Stimulated activated CD4-positive, alpha-beta T cell treated with anti-CD3 and anti-CD28 coated beads, Interleukin-1b, Interleukin-23, amount 100 ng/mL, for 24 hours (primary cell): ENCODE measurements around the gene CDH23.
"Not testable (repeated sequence)": the region's sequence is repeated elsewhere in the genome, so short reads cannot be mapped to it uniquely, and the experiment has no call there.

Experiments
- DNase-seq, 4 experiments: peaks; one replicate each; pipeline ENCODE4 v3.0.0-alpha.2; 2020; ENCODE audit warnings: low read depth in 4 of 4, low spot score in 1 of 4

The CDH23 gene

GRCh38 chr10:71842856-71843686 is 446.4 kb downstream of the CDH23 start:
- no peak for DNase-seq

- DNase-seq: no peak
These were observed 447.4 kb downstream of the CDH23 start for GRCh38 chr10:71844084-71844483.

- DNase-seq: no peak
These were observed 448.0 kb downstream of the CDH23 start for GRCh38 chr10:71844695-71845094.

- DNase-seq: no peak
These were observed 449.0 kb downstream of the CDH23 start for GRCh38 chr10:71845410-71846405.

GRCh38 chr10:71846816-71847215 is 450.1 kb downstream of the CDH23 start:
- DNase-seq: no peak

GRCh38 chr10:71847418-71847817 is 450.7 kb downstream of the CDH23 start:
- DNase-seq: no peak

- no peak for DNase-seq
These were observed 451.9 kb downstream of the CDH23 start for GRCh38 chr10:71848325-71849275.

GRCh38 chr10:71849461-71849908 is 452.8 kb downstream of the CDH23 start:
- DNase-seq: no peak

GRCh38 chr10:71850021-71850742 is 453.5 kb downstream of the CDH23 start:
- DNase-seq: no peak

- peak; percentile 98 to 99 (median 98) for DNase-seq
These were observed 454.2 kb downstream of the CDH23 start, which contains the start of gene PSAP for GRCh38 chr10:71850743-71851464. Gene PSAP (minus strand): TSS chr10:71851251. CDS start chr10:71851221, 30 bp downstream.

- DNase-seq: not testable (repeated sequence)
These were observed 454.9 kb downstream of the CDH23 start for GRCh38 chr10:71851465-71852095.

GRCh38 chr10:71852355-71852937 is 455.7 kb downstream of the CDH23 start:
- DNase-seq: no peak

- no peak for DNase-seq
These were observed 457.3 kb downstream of the CDH23 start for GRCh38 chr10:71854031-71854430.

- no peak for DNase-seq
These were observed 459.9 kb downstream of the CDH23 start for GRCh38 chr10:71856619-71857018.

GRCh38 chr10:71857934-71858890 is 461.5 kb downstream of the CDH23 start:
- no peak for DNase-seq

- peak in 1 of 4 experiments; percentile 18 for DNase-seq
These were observed 463.7 kb downstream of the CDH23 start for GRCh38 chr10:71860243-71861029.
